H1 (cell line): ENCODE data around the gene RBM20. TPM values are rescaled to one million over a fixed set of nuclear protein-coding genes. Genes with fewer than 3 reads are reported as not detected.

Experiments
- CTCF ChIA-PET: fragments of 300-600 bp; sonication (Branson Sonifier 250); formaldehyde crosslinking; loops from one replicate; lab custom pipeline; 2021; ENCODE audit not compliant: partially characterized antibody; lab: Charles Lee
- POLR2A ChIA-PET: fragments of 300-600 bp; sonication (Branson Sonifier 250); formaldehyde crosslinking; loops from one replicate; lab custom pipeline; 2021; ENCODE audit warnings: inconsistent platforms; ENCODE audit not compliant: partially characterized antibody; lab: Charles Lee
- DNase-seq, 2 experiments: peaks; one replicate each; pipeline versions ENCODE4 v3.0.0 to v3.0.0-alpha.2; 2010 to 2022; ENCODE audit warnings: low spot score in 2 of 2, low read depth in 1 of 2, mixed read lengths in 1 of 2
- FAIRE-seq: peaks from 2 replicates; lab custom pipeline; 2011; peaks lifted over from hg19 to GRCh38; lab: Jason Lieb, UNC
- H2AFZ ChIP-seq: 2 replicates; pipeline ENCODE4 v1.8.1; 2012; ENCODE audit warnings: low read length, inconsistent platforms
- H2AK5ac ChIP-seq: 2 replicates; pipeline ENCODE4 v1.6.1; 2013; ENCODE audit warnings: low read depth, low read length
- H2BK120ac ChIP-seq: replicated peaks from 2 replicates; pipeline ENCODE3; 2013; ENCODE audit warnings: low read depth, low read length, inconsistent platforms
- H2BK12ac ChIP-seq: 2 replicates; pipeline ENCODE4 v1.6.1; 2013; ENCODE audit warnings: low read depth, low read length
- H2BK15ac ChIP-seq: 2 replicates; pipeline ENCODE4 v1.6.1; 2013; ENCODE audit warnings: low read length
- H2BK20ac ChIP-seq: 2 replicates; pipeline ENCODE4 v1.6.1; 2013; ENCODE audit warnings: low read length
- H2BK5ac ChIP-seq: 2 replicates; pipeline ENCODE4 v1.6.1; 2013; ENCODE audit warnings: low read depth, low read length
- H3K14ac ChIP-seq: 2 replicates; pipeline ENCODE4 v1.6.1; 2013; ENCODE audit warnings: inconsistent platforms; ENCODE audit not compliant: insufficient read length
- H3K18ac ChIP-seq: 2 replicates; pipeline ENCODE4 v1.6.1; 2013; ENCODE audit warnings: low read length; ENCODE audit errors: extremely low read depth
- H3K23ac ChIP-seq: 2 replicates; pipeline ENCODE4 v1.6.1; 2013; ENCODE audit warnings: inconsistent platforms; ENCODE audit not compliant: insufficient read length
- H3K23me2 ChIP-seq: 2 replicates; pipeline ENCODE4 v1.6.1; 2013; ENCODE audit warnings: low read depth, low read length
- H3K27ac ChIP-seq: 2 replicates; pipeline ENCODE4 v1.6.1; 2011; ENCODE audit warnings: low read depth, low read length, inconsistent platforms
- H3K27me3 ChIP-seq, 4 experiments: replicated peaks in 1 of 4; 1 replicate in 1 of 4; 2 replicates in 3 of 4; pipeline versions ENCODE4 v1.6.1 to v1.8.1; 2011 to 2013; ENCODE audit warnings: low read length in 3 of 4, mild to moderate bottlenecking in 3 of 4, inconsistent platforms in 2 of 4, mixed read lengths in 2 of 4, moderate library complexity in 1 of 4; ENCODE audit not compliant: control insufficient read depth in 3 of 4, insufficient read depth in 3 of 4; ENCODE audit errors: extremely low read depth in 1 of 4
- H3K36me3 ChIP-seq, 4 experiments: 2 replicates each; pipeline versions ENCODE4 v1.6.1 to v1.8.1; 2011 to 2013; ENCODE audit warnings: mild to moderate bottlenecking in 4 of 4, low read length in 3 of 4, moderate library complexity in 2 of 4, control low read depth in 1 of 4, inconsistent platforms in 1 of 4; ENCODE audit not compliant: insufficient read depth in 4 of 4, control insufficient read depth in 2 of 4
- H3K4ac ChIP-seq: replicated peaks from 2 replicates; pipeline ENCODE3; 2013; ENCODE audit warnings: low read length, low read depth, mixed read lengths, inconsistent platforms; ENCODE audit not compliant: insufficient read length
- H3K4me1 ChIP-seq, 4 experiments: replicated peaks in 1 of 4; 1 replicate in 1 of 4; 2 replicates in 3 of 4; pipeline versions ENCODE4 v1.6.1 to v1.8.1; 2011 to 2013; ENCODE audit warnings: low read length in 3 of 4, inconsistent platforms in 2 of 4, mixed read lengths in 1 of 4; ENCODE audit not compliant: insufficient read depth in 4 of 4, control insufficient read depth in 3 of 4
- H3K4me2 ChIP-seq, 2 experiments: 2 replicates each; pipeline versions ENCODE4 v1.6.1 to v1.8.1; 2011 to 2013; ENCODE audit warnings: low read depth in 2 of 2, low read length in 2 of 2, control low read depth in 1 of 2, inconsistent platforms in 1 of 2, mild to moderate bottlenecking in 1 of 2; ENCODE audit not compliant: insufficient read depth in 1 of 2
- H3K4me3 ChIP-seq, 4 experiments: fragments of 200-600, 300-600 bp in 1 of 4; sonication (generic), shearing (Covaris generic), sonication (Bioruptor Twin) in 1 of 4; 2 replicates each; pipeline versions ENCODE4 v1.5.1 to v1.8.1; 2011 to 2016; ENCODE audit warnings: low read length in 4 of 4, low read depth in 3 of 4, control low read depth in 2 of 4, inconsistent platforms in 2 of 4, mild to moderate bottlenecking in 2 of 4, mixed read lengths in 1 of 4, moderate library complexity in 1 of 4; ENCODE audit not compliant: insufficient read depth in 2 of 4; ENCODE audit errors: extremely low read depth in 1 of 4
- H3K56ac ChIP-seq: replicated peaks from 2 replicates; pipeline ENCODE3; 2013; ENCODE audit warnings: low read depth, mild to moderate bottlenecking, mixed read lengths, low read length, inconsistent platforms; ENCODE audit not compliant: insufficient read length
- H3K79me1 ChIP-seq: 2 replicates; pipeline ENCODE4 v1.6.1; 2013; ENCODE audit warnings: low read depth, low read length, control low read depth
- H3K79me2 ChIP-seq, 2 experiments: 2 replicates each; pipeline versions ENCODE4 v1.6.1 to v1.8.1; 2012 to 2013; ENCODE audit warnings: low read length in 2 of 2, mild to moderate bottlenecking in 2 of 2, inconsistent platforms in 1 of 2; ENCODE audit not compliant: insufficient read depth in 2 of 2, control insufficient read depth in 1 of 2
- H3K9ac ChIP-seq, 4 experiments: replicated peaks in 1 of 4; 1 replicate in 1 of 4; 2 replicates in 3 of 4; pipeline versions ENCODE4 v1.6.1 to v1.8.1; 2011 to 2013; ENCODE audit warnings: low read depth in 3 of 4, low read length in 3 of 4, control low read depth in 2 of 4, mild to moderate bottlenecking in 2 of 4, moderate library complexity in 2 of 4, inconsistent platforms in 1 of 4; ENCODE audit errors: extremely low read depth in 1 of 4
- H3K9me3 ChIP-seq, 2 experiments: 2 replicates each; pipeline versions ENCODE4 v1.6.1 to v1.8.1; 2012 to 2013; ENCODE audit warnings: mild to moderate bottlenecking in 2 of 2, moderate library complexity in 2 of 2, control low read depth in 1 of 2, inconsistent platforms in 1 of 2, low read depth in 1 of 2, low read length in 1 of 2, mixed read lengths in 1 of 2; ENCODE audit not compliant: insufficient read depth in 2 of 2
- H4K20me1 ChIP-seq, 2 experiments: replicated peaks in 1 of 2; 2 replicates each; pipeline versions ENCODE3 to v1.8.1; 2011 to 2013; ENCODE audit warnings: inconsistent platforms in 2 of 2, low read length in 2 of 2, mild to moderate bottlenecking in 1 of 2; ENCODE audit not compliant: insufficient read depth in 2 of 2, control insufficient read depth in 1 of 2
- H4K5ac ChIP-seq: 2 replicates; pipeline ENCODE4 v1.6.1; 2013; ENCODE audit warnings: low read length, low read depth, mixed read lengths, inconsistent platforms; ENCODE audit not compliant: insufficient read length
- H4K8ac ChIP-seq: 2 replicates; pipeline ENCODE4 v1.8.0; 2013; ENCODE audit warnings: mild to moderate bottlenecking, moderate library complexity, low read length, inconsistent platforms; ENCODE audit not compliant: insufficient read depth; ENCODE audit errors: extremely low read depth
- H4K91ac ChIP-seq: replicated peaks from 2 replicates; pipeline ENCODE3; 2013; ENCODE audit warnings: low read length, mixed read lengths, inconsistent platforms; ENCODE audit not compliant: insufficient read length
- CHD1 ChIP-seq: IDR thresholded peaks from 2 replicates; pipeline ENCODE4 v1.6.1; 2012; ENCODE audit warnings: low read depth, low read length, improper control_type of control experiment
- POU5F1 ChIP-seq: IDR thresholded peaks from 2 replicates; pipeline ENCODE4 v1.6.1; 2011; ENCODE audit warnings: low read depth, mild to moderate bottlenecking, low read length, moderate library complexity
- RXRA ChIP-seq: IDR thresholded peaks from 2 replicates; pipeline ENCODE4 v1.6.1; 2011; ENCODE audit warnings: low read depth, mild to moderate bottlenecking, low read length, moderate library complexity; ENCODE audit not compliant: insufficient read depth
- TAF1 ChIP-seq: IDR thresholded peaks from 2 replicates; pipeline ENCODE4 v1.6.1; 2011; ENCODE audit warnings: mild to moderate bottlenecking, low read depth, low read length
- WGBS, 2 experiments: shearing (Covaris generic) in 1 of 2; methylation state at CpG; one replicate each; pipeline versions ENCODE4 v1.1.6 to v1.1.7; 2013 to 2015; ENCODE audit warnings: low lambda C conversion rate in 2 of 2, mixed read lengths in 2 of 2, inconsistent platforms in 1 of 2, low coverage in 1 of 2, missing lambda C conversion rate in 1 of 2; ENCODE audit not compliant: insufficient replicate concordance in 2 of 2, insufficient coverage in 1 of 2, insufficient read length in 1 of 2; ENCODE audit errors: extremely low coverage in 1 of 2, missing lambda C conversion rate in 1 of 2; 5-methylcytosine and 5-hydroxymethylcytosine counted together
- polyA plus RNA-seq, 7 experiments: library from polyadenylated mRNA; depleted of rRNA in 3 of 7; stranded (reverse) in 5 of 7; unstranded in 2 of 7; fragments of >200 nt in 5 of 7; fragments of 200-250 nt in 2 of 7; gene quantifications; 1 replicate in 5 of 7; 2 replicates in 1 of 7; 4 replicates in 1 of 7; pipeline versions ENCODE4 v1.2.1 to v1.2.3, GENCODE V29; 2011 to 2013; ENCODE audit warnings: missing spikeins in 2 of 7, mixed read lengths in 2 of 7
- total RNA-seq: library from RNA; stranded (reverse); fragmentation: NEBNext Ultra II Directional; extraction: Animal tissue kit (Norgen Biotek cat#: 25700); gene quantifications from 2 replicates; pipeline ENCODE4 v1.2.1, GENCODE V29; 2021

The RBM20 gene
- total and polyA plus RNA-seq, 2 of the 8 experiments (the other 6 are each of a cell fraction or from before 2014, with no cell fraction given), result 0.05 to 0.63 TPM

DNA sequence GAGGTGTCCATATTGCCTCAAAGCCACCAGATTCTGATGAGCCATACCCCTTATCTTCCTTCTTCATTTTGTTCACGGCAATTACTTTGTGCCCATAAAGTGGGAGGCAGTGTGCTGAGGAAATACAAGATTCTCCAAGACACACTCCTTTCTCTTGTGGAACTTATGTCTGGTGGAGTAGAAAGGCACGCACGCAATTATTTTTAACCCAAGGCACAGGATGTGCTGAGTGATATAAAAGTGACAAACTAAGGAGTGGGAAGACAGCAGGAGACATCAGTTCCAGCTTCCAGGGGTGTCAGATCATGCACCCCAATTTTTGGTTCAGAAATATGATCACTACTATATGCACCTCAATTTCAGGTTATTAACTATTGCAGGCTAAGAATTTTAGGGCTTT, 132.9 kb downstream of the RBM20 start:
- DNase-seq, result no peak
- Histone ChIP-seq H3K27me3 (no peaks in the 10 kb centered on the region), H3K23ac (no peak overlapping the region), H3K9me3 (no peaks in the 10 kb centered on the region), H3K79me2 (no peaks in the 10 kb centered on the region), H2BK15ac (no peak overlapping the region), H3K36me3 (no peaks in the 10 kb centered on the region), H3K4me1 (no peaks in the 10 kb centered on the region), H3K4me2 (no peak overlapping the region), H2BK12ac (no peak overlapping the region), H2BK20ac (no peak overlapping the region), H2AFZ (no peak overlapping the region), H4K5ac (no peak overlapping the region), H4K91ac (no peak overlapping the region), H3K9ac (no peak overlapping the region), H3K18ac (no peak overlapping the region), H3K4me3 (no peak overlapping the region), H3K14ac (no peak overlapping the region), H4K8ac (no peak overlapping the region), H2BK5ac (no peak overlapping the region), H4K20me1 (no peaks in the 10 kb centered on the region), H3K4ac (no peak overlapping the region), H2BK120ac (no peak overlapping the region), H2AK5ac (no peak overlapping the region), H3K79me1 (no peaks in the 10 kb centered on the region), H3K27ac (no peak overlapping the region), H3K56ac (no peak overlapping the region), H3K23me2 (no peaks in the 10 kb centered on the region)
- no peak for FAIRE-seq
- ChIA-PET POLR2A (no interaction called here), CTCF (interaction anchor here (0.6 to 1.3 kb wide), 3 partner anchors 16 to 1633 kb away, joined by 3 to 4 read pairs (median 3); no protein-coding TSS in a partner anchor)
- TF ChIP-seq CHD1, result no peak
- no peak for TF ChIP-seq TAF1
- TF ChIP-seq RXRA, result no peak
- TF ChIP-seq POU5F1, result no peak
- 98% methylated on average over 3 of the region's 3 CpGs; no CpG with 5 or more reads in 1 of the 2 experiments for WGBS, 2 experiments
